HEK293 (cell line): Measurements from ENCODE around the gene KSR1.

Experiments used
- CTCF ChIA-PET: fragments of 350-600 bp; formaldehyde crosslinking; extraction: SDS; loops from one replicate; lab custom pipeline; 2021; ENCODE audit warnings: antibody characterized with exemption; lab: Yijun Ruan, JAX
- POLR2A ChIA-PET: fragments of 300-600 bp; formaldehyde crosslinking; extraction: SDS; loops from one replicate; lab custom pipeline; 2020; ENCODE audit warnings: antibody characterized with exemption, inconsistent platforms; lab: Yijun Ruan, JAX
- H3K27ac ChIP-seq: fragments of 200-500 bp; sonication (Bioruptor generic); 2 replicates; pipeline ENCODE4 v1.5.1; 2014; ENCODE audit warnings: low read depth, low read length, control low read depth, inconsistent platforms; ENCODE audit errors: extremely low read depth
- H3K36me3 ChIP-seq, 2 experiments: fragments of 200-500 bp in 1 of 2; sonication (Bioruptor generic) in 1 of 2; 1 replicate in 1 of 2; 2 replicates in 1 of 2; pipeline ENCODE4 v1.5.1; 2014 to 2017; ENCODE audit warnings: inconsistent platforms in 2 of 2, low read length in 2 of 2; ENCODE audit not compliant: control insufficient read depth in 2 of 2, insufficient read depth in 1 of 2
- H3K4me1 ChIP-seq: fragments of 200-500 bp; sonication (Bioruptor generic); 2 replicates; pipeline ENCODE4 v1.5.1; 2014; ENCODE audit warnings: mild to moderate bottlenecking, low read length, inconsistent platforms; ENCODE audit not compliant: control insufficient read depth, insufficient read depth
- H3K4me3 ChIP-seq: 2 replicates; pipeline ENCODE4 v1.5.1; 2011; ENCODE audit warnings: low read depth, mild to moderate bottlenecking, control low read depth, low read length, moderate library complexity
- H3K9me3 ChIP-seq: fragments of 200-500 bp; sonication (Bioruptor generic); 2 replicates; pipeline ENCODE4 v1.5.1; 2014; ENCODE audit warnings: low read depth, low read length, inconsistent platforms; ENCODE audit not compliant: control insufficient read depth, insufficient read depth
- BCL6B ChIP-seq: fragments of 450-650 bp; formaldehyde crosslinking; IDR thresholded peaks from 2 replicates; pipeline ENCODE4 v1.5.1; 2017; ENCODE audit warnings: missing biosample characterization, missing genetic modification characterization
- FEZF1 ChIP-seq: fragments of 450-650 bp; formaldehyde crosslinking; IDR thresholded peaks from 2 replicates; pipeline ENCODE4 v1.5.1; 2016; ENCODE audit warnings: missing biosample characterization, missing genetic modification characterization
- KLF10 ChIP-seq: fragments of 450-650 bp; IDR thresholded peaks from 2 replicates; pipeline ENCODE4 v1.5.1; 2018; ENCODE audit warnings: missing biosample characterization, mild to moderate bottlenecking, missing genetic modification characterization
- ZFHX2 ChIP-seq: fragments of 450-650 bp; formaldehyde crosslinking; conservative IDR thresholded peaks from 2 replicates; pipeline ENCODE4 v1.5.1; 2016; ENCODE audit warnings: missing biosample characterization, missing genetic modification characterization
- ZIC2 ChIP-seq: fragments of 450-650 bp; formaldehyde crosslinking; IDR thresholded peaks from 2 replicates; pipeline ENCODE4 v1.5.1; 2016; ENCODE audit warnings: missing biosample characterization, missing genetic modification characterization
- ZNF138 ChIP-seq: fragments of 450-650 bp; formaldehyde crosslinking; IDR thresholded peaks from 2 replicates; pipeline ENCODE4 v1.5.1; 2016; ENCODE audit warnings: missing biosample characterization, missing genetic modification characterization, borderline replicate concordance
- ZNF16 ChIP-seq: fragments of 450-650 bp; formaldehyde crosslinking; IDR thresholded peaks from 2 replicates; pipeline ENCODE4 v1.5.1; 2016; ENCODE audit warnings: low read depth, missing biosample characterization, missing genetic modification characterization
- ZNF184 ChIP-seq: fragments of 450-650 bp; IDR thresholded peaks from 2 replicates; pipeline ENCODE4 v1.5.1; 2018; ENCODE audit warnings: missing biosample characterization, mild to moderate bottlenecking, missing genetic modification characterization
- ZNF266 ChIP-seq: fragments of 450-650 bp; formaldehyde crosslinking; IDR thresholded peaks from 2 replicates; pipeline ENCODE4 v1.5.1; 2016; ENCODE audit warnings: missing biosample characterization, missing genetic modification characterization, low read depth
- ZNF274 ChIP-seq, 2 experiments: fragments of 200-500 bp in 1 of 2; fragments of 450-650 bp in 1 of 2; sonication (Bioruptor generic) in 1 of 2; formaldehyde crosslinking in 1 of 2; IDR thresholded peaks; 2 replicates each; pipeline versions ENCODE4 v1.5.1 to v1.6.1; 2014 to 2016; ENCODE audit warnings: borderline replicate concordance in 1 of 2, inconsistent platforms in 1 of 2, low read length in 1 of 2, missing biosample characterization in 1 of 2, missing genetic modification characterization in 1 of 2
- ZNF404 ChIP-seq: fragments of 450-650 bp; formaldehyde crosslinking; IDR thresholded peaks from 2 replicates; pipeline ENCODE4 v1.5.1; 2017; ENCODE audit warnings: missing biosample characterization, missing genetic modification characterization
- ZNF473 ChIP-seq: fragments of 450-650 bp; formaldehyde crosslinking; IDR thresholded peaks from 2 replicates; pipeline ENCODE4 v1.5.1; 2017; ENCODE audit warnings: missing biosample characterization, missing genetic modification characterization
- ZNF548 ChIP-seq: fragments of 450-650 bp; formaldehyde crosslinking; IDR thresholded peaks from 2 replicates; pipeline ENCODE4 v1.5.1; 2016; ENCODE audit warnings: missing biosample characterization, missing genetic modification characterization
- ZNF624 ChIP-seq: fragments of 450-650 bp; formaldehyde crosslinking; IDR thresholded peaks from 2 replicates; pipeline ENCODE4 v1.5.1; 2017; ENCODE audit warnings: missing biosample characterization, missing genetic modification characterization
- ZNF654 ChIP-seq: fragments of 450-650 bp; formaldehyde crosslinking; IDR thresholded peaks from 2 replicates; pipeline ENCODE4 v1.5.1; 2016; ENCODE audit warnings: low read depth, missing biosample characterization, missing genetic modification characterization
- ZNF677 ChIP-seq: fragments of 450-650 bp; IDR thresholded peaks from 2 replicates; pipeline ENCODE4 v1.5.0; 2018; ENCODE audit warnings: missing biosample characterization, mild to moderate bottlenecking, missing genetic modification characterization, moderate library complexity
- ZNF707 ChIP-seq: fragments of 450-650 bp; formaldehyde crosslinking; IDR thresholded peaks from 2 replicates; pipeline ENCODE4 v1.5.1; 2016; ENCODE audit warnings: missing biosample characterization, missing genetic modification characterization
- ZNF747 ChIP-seq: fragments of 450-650 bp; formaldehyde crosslinking; IDR thresholded peaks from 2 replicates; pipeline ENCODE4 v1.5.1; 2016; ENCODE audit warnings: missing biosample characterization, missing genetic modification characterization
- ZNF768 ChIP-seq: fragments of 450-650 bp; formaldehyde crosslinking; IDR thresholded peaks from 2 replicates; pipeline ENCODE4 v1.5.1; 2018; ENCODE audit warnings: missing biosample characterization, mild to moderate bottlenecking, missing genetic modification characterization
- TF ChIP-seq, protein P1 (sequence below): sonication (generic); formaldehyde crosslinking; IDR thresholded peaks from 2 replicates; pipeline ENCODE4 v1.8.1; 2022; ENCODE audit warnings: mild to moderate bottlenecking, moderate library complexity, missing genetic modification reagents
- TF ChIP-seq, protein P2 (sequence below): fragments of 450-650 bp; formaldehyde crosslinking; IDR thresholded peaks from 2 replicates; pipeline ENCODE4 v1.5.1; 2016; ENCODE audit warnings: missing biosample characterization, missing genetic modification characterization, borderline replicate concordance

KSR1 gene

GRCh38 chr17:27607521-27608091 lies 151.4 kb downstream of the KSR1 start (continued):
- TF ChIP-seq ZNF707 (tag by site-specific recombination) = no peak
- TF ChIP-seq, protein P1, sequence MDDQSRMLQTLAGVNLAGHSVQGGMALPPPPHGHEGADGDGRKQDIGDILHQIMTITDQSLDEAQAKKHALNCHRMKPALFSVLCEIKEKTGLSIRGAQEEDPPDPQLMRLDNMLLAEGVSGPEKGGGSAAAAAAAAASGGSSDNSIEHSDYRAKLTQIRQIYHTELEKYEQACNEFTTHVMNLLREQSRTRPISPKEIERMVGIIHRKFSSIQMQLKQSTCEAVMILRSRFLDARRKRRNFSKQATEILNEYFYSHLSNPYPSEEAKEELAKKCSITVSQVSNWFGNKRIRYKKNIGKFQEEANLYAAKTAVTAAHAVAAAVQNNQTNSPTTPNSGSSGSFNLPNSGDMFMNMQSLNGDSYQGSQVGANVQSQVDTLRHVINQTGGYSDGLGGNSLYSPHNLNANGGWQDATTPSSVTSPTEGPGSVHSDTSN = no peak
- TF ChIP-seq ZNF404 (tag by site-specific recombination) = no peak
- TF ChIP-seq ZNF266 (tag by site-specific recombination) = no peak
- no peak for TF ChIP-seq ZNF677 (tag by site-specific recombination)
- TF ChIP-seq ZNF16 (tag by site-specific recombination) = no peak
- TF ChIP-seq, all 188 proteins: peak for 0

- peaks cover 0 to 86% of the 10 kb centered on the region in 2 experiments; a peak in 2 of 3 replicates for H3K36me3 ChIP-seq
- CTCF ChIA-PET = interaction anchor here (0.6 to 20.8 kb wide), 11 partner anchors 9 to 372 kb away, joined by 3 to 267 read pairs (median 4); no protein-coding TSS in a partner anchor
- TF ChIP-seq FEZF1 = no peak
- no peak for TF ChIP-seq ZNF624 (tag by site-specific recombination)
- no peak for TF ChIP-seq ZNF473
- TF ChIP-seq ZFHX2 (tag by site-specific recombination) = no peak
- TF ChIP-seq, protein P2, sequence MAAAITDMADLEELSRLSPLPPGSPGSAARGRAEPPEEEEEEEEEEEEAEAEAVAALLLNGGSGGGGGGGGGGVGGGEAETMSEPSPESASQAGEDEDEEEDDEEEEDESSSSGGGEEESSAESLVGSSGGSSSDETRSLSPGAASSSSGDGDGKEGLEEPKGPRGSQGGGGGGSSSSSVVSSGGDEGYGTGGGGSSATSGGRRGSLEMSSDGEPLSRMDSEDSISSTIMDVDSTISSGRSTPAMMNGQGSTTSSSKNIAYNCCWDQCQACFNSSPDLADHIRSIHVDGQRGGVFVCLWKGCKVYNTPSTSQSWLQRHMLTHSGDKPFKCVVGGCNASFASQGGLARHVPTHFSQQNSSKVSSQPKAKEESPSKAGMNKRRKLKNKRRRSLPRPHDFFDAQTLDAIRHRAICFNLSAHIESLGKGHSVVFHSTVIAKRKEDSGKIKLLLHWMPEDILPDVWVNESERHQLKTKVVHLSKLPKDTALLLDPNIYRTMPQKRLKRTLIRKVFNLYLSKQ (tag by site-specific recombination) = no peak
- no peak for TF ChIP-seq ZIC2
- TF ChIP-seq ZNF768 (tag by site-specific recombination) = 0 out of 2 replicates have a peak, but pooled peaks have one; percentile 43
- TF ChIP-seq ZNF404 (tag by site-specific recombination) = no peak
- no peaks in the 10 kb centered on the region for H3K4me1 ChIP-seq
- no peak overlapping the region for H3K27ac ChIP-seq
- POLR2A ChIA-PET = no interaction called here
- H3K9me3 ChIP-seq = no peaks in the 10 kb centered on the region
- no peak overlapping the region for H3K4me3 ChIP-seq
Observed at GRCh38 chr17:27608328-27609230, 152.3 kb downstream of the KSR1 start.

- H3K4me3 ChIP-seq = no peak overlapping the region
- peaks cover 4 to 83% of the 10 kb centered on the region in 2 experiments; a peak in 2 of 3 replicates for H3K36me3 ChIP-seq
- POLR2A ChIA-PET = interaction anchor here (0.5 kb wide), 1 partner anchor 1995 kb away, joined by 3 read pairs; no protein-coding TSS in a partner anchor
- CTCF ChIA-PET = interaction anchor here (0.6 to 20.8 kb wide), 10 partner anchors 8 to 192 kb away, joined by 3 to 267 read pairs (median 4); no protein-coding TSS in a partner anchor
- no peaks in the 10 kb centered on the region for H3K9me3 ChIP-seq
- no peak overlapping the region for H3K27ac ChIP-seq
- no peak for TF ChIP-seq FEZF1
- TF ChIP-seq ZNF274 (IDR thresholded peaks at IDR 0.05; ENCODE audit: low read length) = no peak
- TF ChIP-seq ZNF274 (tag by site-specific recombination; IDR thresholded peaks at IDR 0.05; ENCODE audit: borderline replicate concordance) = no peak
- TF ChIP-seq ZNF184 (tag by site-specific recombination) = no peak
- TF ChIP-seq ZNF548 (tag by site-specific recombination) = no peak
- no peak for TF ChIP-seq KLF10 (tag by site-specific recombination)
- TF ChIP-seq ZNF654 (tag by site-specific recombination) = peak; percentile 39
- TF ChIP-seq BCL6B (tag by site-specific recombination) = peak; percentile 94
- no peak for TF ChIP-seq ZNF138 (tag by site-specific recombination)
- TF ChIP-seq ZNF747 = no peak
- no peaks in the 10 kb centered on the region for H3K4me1 ChIP-seq
Observed at GRCh38 chr17:27609611-27610303, 153.5 kb downstream of the KSR1 start.
